Mucosa of gallbladder (tissue), 1 donor: Measurements from ENCODE around the gene GABARAPL2. TPM values are rescaled to one million over a fixed set of nuclear protein-coding genes. Genes with fewer than 3 reads are reported as not detected.

ENCODE experiments used
- DNase-seq: peaks from one replicate; pipeline ENCODE4 v3.0.0-alpha.2; 2020; ENCODE audit warnings: low spot score
- total RNA-seq: library from RNA; stranded (reverse); gene quantifications from one replicate; pipeline ENCODE4 v1.2.1, GENCODE V29; 2021
- donor health status: DM: no; HTN: no; CAD: no.

The GABARAPL2 gene
- total RNA-seq, 1 donor from 2014 or later = 121 TPM

DNA sequence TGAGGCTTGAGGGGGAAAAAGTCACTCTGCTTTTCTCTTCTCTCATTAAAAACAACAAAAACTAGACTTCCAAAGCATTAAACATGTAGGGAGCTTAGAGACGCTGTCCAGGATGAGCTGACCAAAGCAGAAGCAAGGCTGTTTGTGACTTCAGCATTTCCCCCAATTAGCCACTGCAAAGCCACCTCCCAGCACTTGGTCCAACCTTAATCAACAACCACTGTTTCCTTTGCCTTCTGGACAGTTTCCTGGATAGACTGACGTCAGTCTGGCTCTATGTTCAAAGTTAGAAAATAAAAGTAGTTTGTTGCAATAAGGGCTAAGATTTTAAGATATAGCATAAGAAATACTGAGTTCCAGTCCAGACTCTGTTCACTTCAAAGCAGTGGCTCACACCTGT is 13.2 kb upstream of the GABARAPL2 start:
- no peak for DNase-seq

DNA sequence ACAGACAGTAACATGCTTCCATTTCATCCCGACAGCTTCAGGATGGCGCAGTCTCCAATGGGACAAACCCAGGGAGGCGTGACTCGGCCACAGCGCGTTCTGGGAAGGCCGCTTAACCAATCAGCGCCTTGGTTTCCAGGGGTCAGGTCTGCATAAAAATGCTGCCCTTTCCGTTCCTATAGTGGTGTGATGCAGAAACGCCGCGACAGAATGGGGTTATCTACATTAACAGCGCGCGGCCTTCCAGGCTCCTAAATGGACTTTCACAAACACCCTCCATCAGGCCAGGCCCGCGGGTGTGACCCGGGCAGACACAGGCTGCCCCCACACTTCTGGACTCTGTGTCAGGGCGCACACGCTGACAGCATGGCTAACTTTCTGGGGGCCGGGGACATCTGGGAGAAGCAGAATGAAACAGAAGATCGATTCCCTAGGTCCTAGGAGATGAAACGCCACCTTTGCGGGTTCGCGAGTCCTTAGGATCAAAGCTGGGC is 10.9 kb upstream of the GABARAPL2 start:
- DNase-seq = peak; percentile 79

DNA sequence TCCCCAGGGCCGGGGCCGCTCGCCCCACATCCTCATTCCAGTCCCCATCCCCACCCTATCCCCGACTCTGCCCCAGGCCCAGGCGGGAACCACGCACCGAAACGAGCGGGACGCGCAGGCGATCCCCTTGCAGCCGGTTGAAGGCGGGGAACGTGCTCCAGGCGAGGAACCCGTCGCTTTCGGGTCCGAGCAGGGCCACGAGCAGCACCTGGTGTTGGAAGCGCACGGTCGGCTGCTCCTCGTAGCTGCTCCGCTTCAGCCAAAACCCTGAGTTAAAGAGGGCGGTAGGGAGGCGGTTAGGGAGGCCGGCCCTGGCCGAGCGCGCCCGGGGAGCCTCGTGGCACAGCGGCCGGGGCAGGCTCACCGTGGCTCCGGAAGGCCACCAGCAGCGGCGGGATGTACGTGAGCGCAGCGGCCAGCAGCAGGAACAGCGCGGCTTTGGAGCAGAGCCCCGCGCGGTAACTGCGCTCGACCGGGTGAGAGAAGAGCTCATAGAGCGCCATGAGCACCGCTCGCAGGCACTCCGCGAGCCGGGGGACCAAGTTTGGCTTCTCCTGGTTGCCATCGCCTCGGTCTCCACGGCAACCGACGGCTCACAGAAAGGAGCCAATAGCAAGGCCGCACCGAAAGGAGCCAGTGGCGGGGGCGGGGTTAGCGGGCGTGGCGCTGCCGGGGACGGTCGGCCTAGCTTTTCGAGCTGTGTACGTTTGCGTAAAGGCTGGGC is 10.3 kb upstream of the GABARAPL2 start, which contains the start of gene TMEM231:
TSS of gene TMEM231 (minus strand) at position 546 of the 724 bp plus-strand sequence. CDS start at position 503, 43 bp downstream.
- peak; percentile 98 for DNase-seq

DNA sequence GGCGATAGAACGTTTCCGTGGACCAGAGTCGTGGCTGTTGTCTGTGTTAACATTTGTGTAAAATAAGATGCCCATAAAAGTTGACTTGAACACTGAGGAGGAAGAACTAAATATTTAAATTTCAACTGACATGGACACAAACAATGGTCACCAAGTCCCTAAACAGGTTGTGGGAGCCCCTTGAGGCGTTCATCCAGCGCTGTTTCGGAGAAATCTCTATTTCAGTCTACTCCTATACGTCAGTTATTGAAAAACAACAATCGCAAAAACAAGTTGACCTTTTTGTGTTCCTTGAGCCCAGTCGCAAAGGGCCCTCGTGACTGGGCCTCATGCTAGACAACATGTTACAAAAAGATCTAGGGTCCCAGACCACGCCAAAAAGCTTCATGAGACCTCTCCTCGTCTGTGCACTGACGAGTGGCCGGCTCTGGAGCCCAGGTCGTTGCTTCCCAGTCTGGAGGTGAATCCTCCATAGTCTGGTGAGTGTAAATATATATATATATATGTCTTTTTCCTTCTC is 9.7 kb upstream of the GABARAPL2 start:
- no peak for DNase-seq

DNA sequence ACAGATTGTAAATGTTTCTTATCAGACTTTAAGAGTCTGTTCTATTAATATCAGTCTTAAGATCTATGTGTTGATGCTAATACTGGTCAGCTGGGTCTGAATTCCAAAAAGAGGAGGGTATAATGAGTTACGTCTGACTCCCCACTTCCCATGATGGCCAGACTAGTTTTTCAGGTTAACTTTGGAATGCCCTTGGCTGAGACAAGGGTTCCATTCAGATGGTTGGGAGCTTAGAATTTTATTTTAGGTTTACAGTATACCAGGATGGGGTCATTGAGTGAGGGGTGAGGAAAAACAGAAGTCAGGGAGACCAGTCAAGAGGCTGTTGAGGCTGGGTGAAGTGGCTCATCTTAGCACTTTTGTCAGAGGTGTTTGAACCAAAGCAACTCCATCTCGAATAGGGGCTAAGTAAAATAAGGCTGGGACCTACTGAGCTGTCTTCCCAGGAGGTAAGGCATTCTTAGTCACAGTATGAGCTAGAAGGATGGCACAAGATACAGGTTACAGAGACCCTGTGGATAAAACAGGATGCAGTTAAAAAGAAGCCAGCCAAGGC is 7.3 kb upstream of the GABARAPL2 start:
- DNase-seq = no peak

DNA sequence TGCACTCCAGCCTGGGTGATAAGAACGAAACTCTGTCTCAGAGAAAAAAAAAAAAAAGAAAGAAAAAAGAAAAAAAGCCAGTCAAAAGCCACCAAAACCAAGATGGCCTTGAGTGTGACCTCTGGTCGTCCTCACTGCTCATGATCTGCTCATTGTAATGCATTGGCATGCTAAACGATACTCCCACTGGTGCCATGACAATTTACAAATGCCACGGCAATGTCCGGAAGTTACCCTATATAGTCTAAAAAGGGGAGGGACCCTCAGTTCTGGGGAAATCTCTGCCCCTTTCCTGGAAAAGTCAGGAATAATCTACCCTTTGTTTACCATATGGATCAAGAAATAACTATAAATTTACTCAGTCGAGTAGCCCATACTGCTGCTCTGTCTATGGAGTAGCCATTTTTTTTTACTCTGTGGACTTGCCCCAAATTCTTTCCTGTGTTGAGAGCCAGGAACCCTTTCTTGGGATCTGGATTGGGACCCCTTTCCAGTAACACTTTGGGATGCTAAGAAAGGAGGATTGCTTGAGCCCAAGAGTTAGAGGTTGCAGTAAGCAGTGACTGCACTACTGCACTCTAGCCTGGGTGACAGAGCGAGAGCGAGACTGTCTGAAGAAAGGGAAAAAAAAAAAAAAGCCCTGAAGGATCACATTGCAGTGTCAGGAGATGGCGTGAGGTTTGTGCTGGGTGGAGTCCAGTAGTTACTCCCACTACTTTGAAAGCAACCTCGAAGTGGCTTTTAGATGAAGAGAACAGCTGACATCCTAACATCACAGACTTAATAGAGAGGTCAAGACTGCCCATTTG is 6.4 kb upstream of the GABARAPL2 start:
- no peak for DNase-seq

DNA sequence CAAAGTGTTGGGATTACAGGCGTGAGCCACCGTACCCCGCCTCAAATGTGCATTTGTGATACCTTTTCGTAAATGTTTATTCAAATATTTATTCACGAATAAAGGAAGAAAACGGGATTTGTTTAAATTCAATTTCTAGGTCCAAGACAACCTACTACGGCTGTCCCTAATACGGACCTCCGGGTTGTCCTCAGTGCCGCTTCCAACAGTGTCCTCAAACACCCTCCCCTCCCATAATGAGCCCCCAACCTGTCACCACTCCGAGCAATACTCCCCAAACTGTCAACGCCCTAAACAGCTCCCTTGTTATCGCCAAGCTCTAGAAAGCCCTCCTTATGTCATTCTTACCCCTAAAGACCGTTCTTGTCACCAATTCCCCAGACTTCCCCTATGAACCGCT is 539 bp upstream of the GABARAPL2 start:
- no peak for DNase-seq

DNA sequence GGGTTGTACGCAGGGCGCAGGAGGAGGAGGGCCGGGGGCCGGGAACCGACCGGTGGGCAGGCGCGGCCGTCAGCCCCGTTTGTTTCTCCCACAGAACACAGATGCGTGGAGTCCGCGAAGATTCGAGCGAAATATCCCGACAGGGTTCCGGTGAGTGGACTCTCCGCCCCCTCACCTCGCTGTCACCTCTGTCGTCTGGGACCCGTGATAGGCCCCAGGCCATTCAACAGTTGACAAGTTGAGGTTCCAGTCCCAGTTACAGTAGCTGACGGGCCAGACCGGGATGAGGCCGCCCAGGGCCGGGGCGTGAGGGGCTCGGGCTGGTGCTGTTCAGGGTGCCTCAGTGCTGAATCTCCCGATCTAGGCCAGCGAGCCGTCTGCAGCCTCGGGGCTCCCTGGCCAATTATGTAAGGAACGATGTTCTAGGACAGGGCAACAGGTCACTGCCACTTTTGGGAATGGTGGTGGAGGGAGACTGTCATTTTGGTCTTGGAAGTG is 628 bp downstream of the GABARAPL2 start:
- no peak for DNase-seq

DNA sequence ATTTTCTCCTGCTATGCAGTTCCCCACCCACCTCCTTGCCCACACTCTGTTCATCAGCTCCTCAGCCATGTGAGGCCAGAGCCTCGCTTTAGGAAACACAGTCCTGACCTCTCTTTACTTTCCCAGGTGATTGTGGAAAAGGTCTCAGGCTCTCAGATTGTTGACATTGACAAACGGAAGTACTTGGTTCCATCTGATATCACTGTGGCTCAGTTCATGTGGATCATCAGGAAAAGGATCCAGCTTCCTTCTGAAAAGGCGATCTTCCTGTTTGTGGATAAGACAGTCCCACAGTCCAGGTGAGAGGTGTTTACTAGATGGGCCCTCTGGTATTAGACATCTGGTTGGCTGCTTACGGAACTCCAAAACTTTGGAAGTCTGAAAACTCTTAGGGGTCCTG is 1.7 kb downstream of the GABARAPL2 start:
- DNase-seq = no peak

DNA sequence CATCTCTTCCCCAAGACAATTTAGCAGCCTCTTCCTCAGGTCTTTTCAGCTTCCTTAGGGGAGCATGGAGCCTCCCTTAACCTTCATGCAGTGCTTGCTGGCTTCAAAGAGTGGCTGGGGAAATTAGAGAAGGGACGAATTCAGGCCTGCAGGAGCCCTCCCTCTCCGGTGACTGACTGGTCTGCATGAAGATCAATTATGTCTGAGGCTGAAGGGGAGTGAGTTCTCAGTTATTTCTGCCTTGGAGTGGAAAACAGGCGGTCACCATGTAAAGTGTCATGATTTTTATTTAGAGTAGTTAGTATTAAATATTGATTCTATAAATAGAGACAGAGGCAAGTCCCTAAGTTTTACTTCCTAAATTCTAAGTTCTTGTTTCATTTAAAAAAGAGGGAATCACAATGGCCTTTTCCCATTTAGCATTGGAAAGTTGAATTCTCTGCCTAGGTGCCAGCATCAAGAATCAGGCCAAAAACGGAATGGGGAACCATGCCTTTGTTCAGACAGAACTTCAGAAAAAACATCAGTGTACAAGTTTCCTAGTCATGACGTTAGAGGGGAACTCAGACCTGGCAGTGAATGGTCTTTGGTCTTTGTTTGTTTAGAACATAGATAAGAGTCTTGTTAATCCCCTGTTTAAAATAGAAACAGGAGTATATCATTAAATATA is 4.4 kb downstream of the GABARAPL2 start:
- no peak for DNase-seq

DNA sequence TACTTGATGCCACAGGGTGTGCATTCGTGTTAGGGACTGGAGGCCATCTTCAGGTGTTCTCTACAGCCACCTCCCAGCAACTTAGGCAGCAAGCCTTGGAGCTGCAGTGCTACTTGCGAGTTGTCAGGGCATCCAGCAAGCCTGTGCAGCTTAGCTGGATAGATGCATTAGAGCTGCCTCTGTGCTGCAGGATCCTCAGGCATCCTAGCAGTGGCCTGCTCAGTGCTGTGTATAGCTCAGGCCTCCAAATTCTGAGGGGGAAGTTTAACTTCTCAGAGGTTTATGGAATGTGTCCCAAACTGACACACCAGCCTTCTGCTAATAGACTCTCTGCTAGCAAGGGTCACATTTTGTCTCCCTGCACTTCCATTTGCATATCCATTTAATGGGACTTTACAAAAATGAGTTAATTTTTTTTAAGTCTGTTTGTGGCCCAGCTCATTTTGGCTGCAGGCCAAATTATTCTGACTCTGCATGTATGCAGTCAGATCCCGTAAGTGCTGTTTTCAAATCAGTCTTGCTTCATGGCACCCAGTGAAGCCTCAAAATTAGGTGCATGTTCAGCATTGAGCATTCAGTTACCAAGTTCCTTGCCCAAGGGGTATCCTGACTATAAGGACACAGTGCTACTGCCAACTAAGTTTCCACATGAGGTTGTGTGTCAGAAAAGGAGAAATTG is 6.8 kb downstream of the GABARAPL2 start:
- no peak for DNase-seq

DNA sequence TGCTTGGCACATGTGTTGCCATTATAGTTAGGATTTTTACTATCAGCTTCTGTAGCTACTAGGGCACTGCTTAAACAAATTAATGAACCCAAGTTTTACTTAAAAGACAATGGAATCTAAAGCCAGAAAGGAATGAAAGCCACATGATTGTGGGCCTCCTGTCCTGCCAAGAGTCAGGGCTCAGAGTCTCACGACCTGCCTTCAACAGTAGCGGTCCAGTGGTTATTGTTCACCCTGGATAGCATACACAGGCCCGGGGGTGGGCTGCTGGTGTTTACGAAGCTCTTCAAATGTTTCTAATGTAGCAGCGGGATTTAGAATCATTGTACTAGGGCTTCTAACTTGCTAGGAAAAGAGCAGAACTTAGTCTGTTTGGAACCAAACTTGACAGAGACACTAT is 7.8 kb downstream of the GABARAPL2 start:
- no peak for DNase-seq

DNA sequence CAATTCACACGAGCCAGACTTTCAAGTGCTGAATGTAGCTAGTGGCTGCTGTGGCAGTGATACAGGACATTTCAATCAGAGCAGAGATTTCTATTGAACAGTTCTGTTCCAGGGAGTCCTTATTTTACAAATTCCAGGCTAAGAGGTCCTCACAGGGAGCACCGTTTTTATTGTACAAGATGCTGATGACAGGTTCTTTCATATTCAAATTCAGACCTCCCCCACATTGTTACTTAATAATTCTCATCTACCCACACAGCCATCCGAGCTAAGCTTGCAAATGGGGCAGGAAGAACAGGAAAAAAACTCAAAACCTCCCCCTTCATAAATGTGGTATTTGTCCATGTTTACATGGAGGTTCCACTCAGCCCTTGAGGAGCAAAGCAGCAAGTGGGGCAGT is 9.8 kb downstream of the GABARAPL2 start:
- no peak for DNase-seq

DNA sequence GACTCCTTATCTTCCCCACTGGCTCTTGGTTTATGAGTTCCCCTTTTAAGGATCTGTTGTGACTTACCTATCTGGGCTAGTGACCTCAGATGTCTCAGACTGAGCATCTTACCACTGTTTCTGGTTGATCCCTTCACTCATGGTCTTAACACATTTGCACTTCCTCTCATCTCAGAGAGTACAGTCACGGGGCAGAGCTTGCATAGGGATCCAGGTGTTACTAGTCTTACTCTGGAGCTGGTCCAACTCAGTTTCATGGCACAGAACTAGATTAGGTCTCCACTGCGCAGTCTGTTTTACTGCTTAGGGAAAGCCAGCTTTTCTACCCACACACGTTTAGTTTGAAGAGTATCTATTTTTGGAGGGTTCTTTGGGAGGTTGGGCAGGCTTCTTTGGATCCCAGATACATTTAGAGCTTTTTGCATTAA is 10.2 kb downstream of the GABARAPL2 start:
- DNase-seq = no peak

DNA sequence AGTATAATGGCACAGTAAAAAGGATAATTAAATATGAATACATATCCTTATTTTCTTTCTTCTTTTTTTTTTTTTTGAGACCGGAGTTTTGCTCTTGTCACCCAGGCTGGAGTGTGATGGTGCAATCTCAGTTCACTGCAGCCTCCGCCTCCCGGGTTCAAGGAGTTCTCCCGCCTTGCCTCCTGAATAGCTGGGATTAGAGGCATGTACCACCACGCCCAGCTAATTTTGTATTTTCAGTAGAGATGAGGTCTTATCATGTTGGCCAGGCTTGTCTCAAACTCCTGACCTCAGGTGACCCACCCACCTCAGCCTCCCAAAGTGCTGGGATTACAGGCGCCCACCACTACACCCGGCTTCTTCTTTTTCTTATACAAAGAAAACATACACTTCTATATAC is 12.0 kb downstream of the GABARAPL2 start:
- no peak for DNase-seq

DNA sequence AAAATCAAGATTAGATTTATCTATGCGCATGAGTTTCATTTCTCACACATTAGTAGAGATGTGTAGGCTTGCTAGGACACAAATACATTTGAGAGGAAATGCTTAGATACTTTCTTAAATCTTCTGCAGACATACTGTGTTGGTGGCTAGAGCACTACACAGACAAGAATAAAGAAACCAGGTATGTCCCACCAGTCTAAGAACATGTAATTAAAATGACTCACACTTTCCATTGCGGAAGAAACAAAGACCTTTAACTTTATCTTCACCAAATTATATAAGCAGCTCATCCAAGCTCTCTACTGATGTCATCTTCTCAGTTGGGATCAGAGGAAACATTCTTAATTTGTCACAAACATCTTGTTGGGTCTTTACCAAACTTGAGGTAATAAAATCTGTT is 12.5 kb downstream of the GABARAPL2 start:
- no peak for DNase-seq

DNA sequence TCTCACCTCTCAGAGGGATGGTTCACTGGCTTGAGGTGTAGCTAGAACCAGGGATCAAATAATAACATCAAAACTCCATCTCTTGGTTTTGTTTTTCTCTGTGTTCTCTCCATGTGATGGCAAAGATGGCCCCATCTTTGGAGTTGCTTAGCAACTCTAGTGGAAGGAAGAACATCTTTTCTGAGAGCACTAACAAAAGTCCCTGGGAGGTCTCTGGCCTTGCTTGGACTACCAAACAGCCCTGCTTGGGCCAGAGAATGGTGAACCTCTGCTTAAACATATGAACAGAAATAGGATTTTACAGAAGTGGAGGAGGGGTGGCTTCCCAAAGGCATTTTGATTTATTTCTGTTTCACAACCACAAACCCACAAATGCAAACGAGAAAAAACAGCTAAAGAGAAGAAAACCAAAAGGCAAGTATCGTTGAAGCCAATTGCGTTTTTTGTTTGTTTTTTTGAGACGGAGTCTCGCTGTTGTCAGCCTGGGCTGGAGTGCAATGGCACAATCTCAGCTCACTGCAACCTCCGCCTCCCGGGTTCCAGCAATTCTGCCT is 13.2 kb downstream of the GABARAPL2 start:
- DNase-seq = no peak

DNA sequence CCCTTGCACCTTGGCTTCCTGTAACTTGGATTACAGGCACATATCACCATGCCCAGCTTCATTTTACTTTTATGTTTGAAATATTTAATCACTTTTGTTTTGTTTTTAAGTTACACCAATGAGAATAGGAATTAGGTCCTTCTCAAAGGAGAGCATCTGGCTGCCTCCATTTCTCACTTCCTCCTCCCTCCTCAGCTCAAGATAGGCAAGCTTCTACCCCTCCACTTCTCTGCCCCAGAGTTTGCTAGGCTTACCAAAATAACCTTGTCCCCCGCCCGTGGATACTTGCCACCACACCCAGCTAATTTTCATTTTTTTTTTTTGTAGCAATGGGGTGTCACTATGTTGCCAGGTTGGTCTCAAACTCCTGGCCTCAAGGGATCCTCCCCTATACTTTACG is 17.9 kb downstream of the GABARAPL2 start:
- no peak for DNase-seq

DNA sequence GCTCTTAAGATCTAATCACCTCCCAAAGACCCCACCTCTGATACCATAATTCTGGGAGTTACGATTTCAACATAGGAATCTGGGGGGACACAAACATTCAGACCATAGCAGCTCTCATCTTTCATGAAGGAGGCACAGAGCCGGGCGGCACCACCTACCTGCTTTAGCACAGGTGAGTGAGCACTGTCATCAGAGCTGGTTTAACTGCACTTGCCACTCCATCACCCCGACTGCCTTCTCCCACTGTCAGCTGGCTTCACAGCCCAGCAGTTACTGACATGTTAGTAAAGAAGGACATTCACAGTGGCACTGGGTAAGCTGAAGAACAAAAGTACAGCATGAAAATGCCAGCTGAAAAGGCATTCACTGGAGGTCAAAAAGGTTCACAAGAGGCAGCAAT is 22.5 kb downstream of the GABARAPL2 start:
- DNase-seq = no peak

DNA sequence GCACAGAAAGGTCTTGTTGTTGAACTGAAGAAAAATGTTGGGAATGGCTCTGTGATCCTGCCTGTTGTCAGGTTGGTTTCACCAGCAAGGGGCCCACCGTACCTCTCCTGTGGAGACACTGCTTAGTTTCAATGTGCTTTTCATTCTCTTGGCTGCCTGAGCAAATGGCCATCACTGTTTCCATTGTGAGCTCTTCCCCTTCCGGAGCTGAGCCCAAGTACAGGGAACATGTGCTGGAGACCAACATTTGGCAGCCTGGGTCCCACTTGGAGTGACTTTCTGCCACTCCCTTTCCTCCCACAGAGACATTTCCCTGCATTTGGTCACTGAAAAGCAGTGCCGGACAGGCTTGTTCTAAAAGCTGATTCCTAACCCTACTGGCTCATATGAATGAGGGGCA is 23.1 kb downstream of the GABARAPL2 start:
- DNase-seq = no peak
